HL-60/S4 treated with phorbol 12-myristate 13-acetate at 8.2 ng/mL for 4 days and 3 days (cell line): ENCODE data around the gene SHISA6.

Source experiments
- in situ Hi-C: fragments of 300-500 bp; cut with MboI; formaldehyde crosslinking; loops from 2 replicates; pipeline ENCODE4 v1.15.0; 2022; ENCODE audit warnings: low sequenced_read_pairs

SHISA6 gene

DNA sequence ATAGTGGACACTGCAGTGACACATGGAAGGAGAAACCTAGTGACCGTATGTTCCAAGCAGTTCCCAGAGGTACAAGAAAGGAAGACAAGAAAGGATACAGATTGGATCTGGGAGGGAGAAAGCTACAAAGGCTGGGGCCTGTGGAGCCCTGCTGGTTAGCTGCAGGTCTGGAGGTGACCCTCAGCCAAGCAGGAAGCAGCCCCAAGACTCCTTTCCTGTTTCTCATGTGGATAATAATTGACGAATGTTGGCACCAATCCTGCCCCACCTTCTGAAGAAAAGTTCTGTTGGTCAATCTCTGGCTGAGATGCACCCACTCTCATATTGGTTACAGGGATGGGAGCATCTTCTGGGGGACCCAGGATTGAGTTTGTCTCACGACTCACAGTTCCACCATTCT lies 99.8 kb downstream of the SHISA6 start:
- in situ Hi-C loops, result no loop called here

DNA sequence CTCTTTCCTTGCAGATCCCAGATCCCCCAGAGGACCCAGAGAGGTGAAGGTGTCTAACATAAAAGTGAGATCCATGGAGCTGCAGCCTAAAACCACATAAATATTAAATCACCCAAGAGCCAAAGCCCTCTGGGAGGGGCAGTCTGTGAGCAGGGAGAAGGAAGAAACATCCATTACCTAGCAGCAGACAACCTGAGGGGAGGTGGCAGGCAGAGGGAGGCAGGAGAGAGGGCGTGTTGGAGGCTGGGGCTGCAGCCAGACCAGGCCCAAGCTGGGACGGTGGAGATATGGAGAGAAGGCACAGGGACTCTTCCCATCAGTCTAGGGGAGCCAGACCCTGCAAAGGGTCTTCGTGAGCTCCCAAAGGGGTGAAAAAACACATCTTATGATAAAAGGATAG lies 101.1 kb downstream of the SHISA6 start:
- in situ Hi-C loops, result no loop called here

DNA sequence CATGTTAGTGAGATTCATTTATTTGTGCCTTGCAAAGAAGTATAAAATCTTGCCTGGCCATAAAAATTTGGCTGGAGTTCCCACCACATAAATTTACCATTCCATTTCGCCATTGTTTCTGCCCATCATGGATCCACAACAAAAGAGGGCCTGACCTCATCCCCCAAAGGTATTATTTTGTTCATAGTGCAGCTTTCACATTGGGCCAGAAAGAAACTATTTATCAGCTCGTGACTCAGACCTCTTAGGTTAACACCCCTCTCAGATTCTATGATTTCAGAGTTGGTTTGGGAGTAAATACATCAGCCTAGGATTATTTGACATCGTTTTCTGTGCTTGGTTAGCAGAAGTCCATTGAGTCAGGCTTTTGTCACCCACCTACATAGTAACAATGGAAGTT lies 108.1 kb downstream of the SHISA6 start:
- in situ Hi-C loops, result no loop called here

DNA sequence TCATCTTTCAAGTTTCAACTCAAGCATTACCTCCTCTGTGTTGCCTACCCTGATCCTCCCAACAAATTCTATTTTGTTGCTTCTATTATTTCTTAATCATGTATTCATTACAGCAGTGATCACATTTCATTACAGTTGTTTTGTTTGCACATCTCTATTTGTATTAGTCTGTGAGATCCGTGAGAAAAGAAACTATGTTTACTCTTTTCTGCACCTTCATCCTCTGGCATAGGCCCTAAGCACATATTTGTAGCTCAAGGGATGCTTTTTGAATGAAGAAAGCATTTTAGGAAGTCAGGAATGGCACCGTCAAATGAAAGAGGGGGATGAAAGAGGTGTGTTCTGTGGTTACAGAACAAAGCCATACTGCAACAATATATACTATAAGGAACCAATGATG lies 110.5 kb downstream of the SHISA6 start:
- in situ Hi-C loops, result no loop called here

DNA sequence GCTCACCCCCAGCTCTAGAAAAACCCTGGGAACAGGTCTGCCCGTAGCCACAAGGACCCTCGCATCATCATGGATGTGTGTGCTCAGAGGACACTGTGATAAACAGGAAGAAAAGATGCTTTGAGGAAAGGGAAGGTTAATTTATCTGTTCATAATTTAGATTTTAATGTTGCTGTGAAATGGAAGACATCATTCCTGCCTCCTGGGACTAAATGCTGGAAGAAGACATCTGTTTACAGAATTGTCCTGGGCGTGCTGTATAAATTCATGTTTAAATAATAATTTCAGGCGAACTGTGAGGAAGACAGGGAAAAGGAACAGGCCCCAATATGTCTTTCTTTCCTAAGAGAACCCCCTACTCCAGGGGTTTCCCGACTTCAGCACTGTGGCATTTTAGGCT lies 112.6 kb downstream of the SHISA6 start:
- in situ Hi-C loops, result no loop called here

DNA sequence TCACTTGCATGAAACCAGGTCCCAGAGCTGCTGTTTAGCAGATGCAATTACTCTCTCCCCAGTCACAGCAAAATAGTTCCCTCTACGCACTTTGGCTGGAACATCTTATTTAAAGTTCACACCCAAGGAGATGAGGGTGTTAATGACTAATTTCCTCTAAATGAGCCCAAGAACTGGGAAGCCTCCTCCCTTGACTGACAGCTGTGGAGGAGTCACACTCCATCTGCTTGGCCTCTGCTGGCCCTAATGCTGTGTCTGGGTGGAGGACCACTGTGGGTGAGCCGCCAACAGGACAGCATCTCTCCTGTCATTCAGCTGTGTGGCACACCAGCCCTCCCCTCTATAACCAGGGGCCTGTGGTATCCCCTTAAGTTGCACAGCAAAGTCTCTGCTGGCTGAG lies 115.4 kb downstream of the SHISA6 start:
- in situ Hi-C loops, result no loop called here

DNA sequence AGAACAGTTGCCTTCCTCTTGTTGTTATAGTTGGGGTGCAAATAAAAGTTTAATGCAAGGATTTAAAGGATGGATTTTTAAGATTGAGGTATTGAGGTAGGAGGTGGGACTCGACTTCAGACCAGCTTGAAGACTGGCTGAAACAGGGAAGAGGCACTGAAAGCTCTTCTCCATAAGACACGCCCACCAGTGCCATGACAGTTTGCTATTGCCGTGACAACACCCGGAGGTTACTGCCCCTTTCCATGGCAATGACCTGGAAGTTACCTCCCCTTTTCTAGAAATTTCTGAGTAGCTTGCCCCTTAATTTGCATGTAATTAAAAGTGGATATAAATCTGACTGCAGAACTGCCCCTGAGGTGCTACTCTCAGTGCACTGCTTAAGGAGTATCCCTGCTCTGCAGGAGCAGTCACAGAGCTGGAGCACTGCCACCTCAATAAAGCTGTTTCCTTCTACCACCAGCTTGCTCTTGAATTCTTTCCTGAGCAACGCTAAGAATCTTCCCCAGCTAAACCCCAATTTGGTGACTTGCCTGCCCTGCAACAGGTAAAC lies 122.6 kb downstream of the SHISA6 start:
- in situ Hi-C loops, result no loop called here

DNA sequence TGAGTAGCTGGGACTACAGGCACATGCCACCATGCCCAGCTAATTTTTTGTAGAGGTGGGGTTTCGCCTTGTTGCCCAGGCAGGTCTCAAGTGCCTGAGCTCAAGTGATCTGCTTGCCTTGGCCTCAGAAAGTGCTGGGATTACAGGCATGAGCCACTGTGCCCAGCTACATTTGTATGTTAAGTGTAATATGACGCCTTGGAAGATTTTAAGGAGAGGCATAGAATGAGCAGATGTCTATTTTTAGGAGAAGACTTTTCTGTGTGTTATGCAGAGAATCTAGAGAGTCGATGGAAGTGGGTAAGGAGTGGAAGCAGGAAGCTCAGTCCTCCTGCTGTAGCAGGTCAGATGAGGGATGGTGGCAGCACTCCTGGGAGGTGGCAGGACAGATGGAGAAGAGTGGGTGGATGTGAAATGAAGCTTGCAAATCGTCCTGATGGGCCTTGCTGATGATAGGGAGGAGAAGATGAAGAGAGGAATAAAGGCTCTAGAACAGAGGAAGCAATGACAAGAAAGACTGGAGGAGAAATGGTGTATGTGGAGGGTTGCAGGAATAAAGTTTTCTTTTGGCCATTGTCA lies 125.3 kb downstream of the SHISA6 start:
- in situ Hi-C loops, result no loop called here

DNA sequence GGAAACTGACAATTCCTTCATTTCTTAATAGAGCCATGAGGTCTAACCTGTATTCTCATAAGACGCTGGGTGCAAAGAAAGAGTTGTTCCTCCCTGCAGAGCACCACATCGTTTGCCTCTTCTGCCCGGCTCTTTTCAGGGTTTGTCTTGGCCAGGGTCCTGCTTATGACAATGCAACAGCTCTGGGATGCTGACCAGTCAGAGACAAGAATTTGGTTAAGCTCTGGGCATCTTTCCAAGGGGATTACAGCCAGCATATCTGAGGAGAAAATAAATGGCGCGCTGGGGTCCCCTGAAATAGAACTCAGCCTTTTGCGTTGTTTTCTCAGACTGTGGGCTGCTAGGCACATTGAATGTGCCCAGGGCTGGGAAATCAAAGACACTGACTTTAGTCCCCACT lies 128.6 kb downstream of the SHISA6 start:
- in situ Hi-C loops, result no loop called here

DNA sequence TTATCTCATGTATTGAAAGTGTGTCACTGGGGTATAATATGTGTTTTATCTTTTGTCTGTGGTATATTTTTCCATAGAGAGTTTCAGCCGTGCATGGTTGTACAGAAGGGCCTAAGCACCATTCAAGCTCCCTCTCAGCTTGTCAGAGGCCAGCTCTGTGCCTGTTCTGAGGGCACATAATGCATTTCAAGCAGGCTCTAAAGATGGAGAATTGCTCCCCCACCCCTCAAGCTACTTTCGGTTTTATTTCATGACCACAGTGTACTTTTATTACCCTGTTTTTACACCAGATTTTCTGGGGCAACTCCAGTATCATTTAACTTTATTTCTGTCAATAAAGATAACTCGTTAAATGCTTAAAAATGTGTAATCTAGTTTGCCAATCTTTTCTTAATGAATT lies 131.7 kb downstream of the SHISA6 start:
- in situ Hi-C loops, result no loop called here

DNA sequence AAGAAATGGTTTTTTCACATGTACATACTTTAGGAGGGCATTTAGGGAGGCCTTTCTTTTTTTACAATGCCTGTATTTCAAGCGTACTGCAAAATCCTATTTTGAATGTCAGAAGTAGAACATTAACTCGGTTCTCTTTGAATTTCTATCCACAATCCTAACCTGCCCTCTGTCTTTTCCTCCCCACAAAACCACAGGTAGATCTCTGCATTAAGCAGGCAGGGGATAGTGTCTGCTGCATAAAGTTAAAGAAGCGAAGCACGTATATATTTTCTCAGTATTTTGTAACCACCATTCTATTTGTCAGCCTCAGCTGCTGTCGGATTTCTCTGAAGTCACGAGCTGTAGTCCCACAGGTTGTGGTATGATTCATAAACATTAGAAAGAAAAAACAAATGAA lies 137.5 kb downstream of the SHISA6 start:
- in situ Hi-C loops, result no loop called here

DNA sequence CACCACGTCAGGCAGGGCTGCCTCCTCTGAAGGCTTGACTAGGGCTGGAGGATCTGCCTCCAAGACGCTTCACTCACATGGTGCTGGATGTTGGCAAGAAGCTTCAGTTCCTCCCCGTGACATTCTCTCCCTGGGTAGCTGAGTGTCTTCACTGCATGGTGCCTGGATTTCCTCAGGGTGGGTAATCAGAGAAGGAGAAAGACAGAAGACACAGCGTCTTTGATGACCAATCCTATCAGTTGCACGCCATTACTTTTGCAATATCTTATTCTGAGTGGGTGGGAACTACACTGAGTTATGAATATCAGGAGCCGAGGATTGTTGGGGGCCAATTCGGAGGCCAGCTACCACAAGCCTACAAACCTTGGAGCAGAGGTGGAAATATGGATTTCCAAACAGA lies 139.7 kb downstream of the SHISA6 start:
- in situ Hi-C loops, result no loop called here

DNA sequence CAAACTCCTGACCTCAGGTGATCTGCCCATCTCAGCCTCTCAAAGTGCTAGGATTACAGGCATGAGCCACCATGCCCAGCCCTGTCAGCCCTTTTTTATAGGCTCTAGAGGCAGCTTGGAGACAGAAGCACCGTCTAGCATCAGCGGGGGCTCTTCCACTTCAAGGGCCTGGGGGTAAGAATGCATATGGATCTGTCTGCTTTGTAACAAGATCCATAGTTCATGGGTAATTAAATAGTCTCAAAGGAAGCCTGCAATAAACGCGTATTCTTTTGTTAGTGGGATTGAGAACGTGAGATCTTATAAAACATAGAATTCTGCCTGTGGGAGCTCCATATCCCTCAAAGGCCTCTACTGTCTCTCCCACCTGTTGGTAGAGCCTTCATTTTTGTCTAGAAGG lies 142.1 kb downstream of the SHISA6 start:
- in situ Hi-C loops, result no loop called here

DNA sequence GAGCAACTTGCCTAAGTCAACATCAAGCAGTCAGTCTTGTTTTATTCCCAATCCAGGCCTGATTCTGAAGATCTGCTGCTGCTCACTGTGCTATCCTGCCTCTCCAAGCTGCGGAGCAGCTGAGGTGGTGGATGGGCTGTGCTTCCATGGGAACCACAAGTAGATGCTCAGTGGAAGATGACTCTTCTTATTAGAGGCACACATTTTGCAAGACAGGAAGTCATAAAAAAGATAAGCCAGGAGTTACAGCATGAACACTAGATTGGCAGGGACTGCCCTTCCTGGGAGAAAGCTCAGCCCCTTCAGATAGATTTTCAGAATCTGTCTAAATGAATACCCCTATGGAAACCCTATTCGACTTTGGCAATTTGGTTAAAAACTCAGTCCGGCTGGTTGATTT lies 143.1 kb downstream of the SHISA6 start:
- in situ Hi-C loops, result no loop called here

DNA sequence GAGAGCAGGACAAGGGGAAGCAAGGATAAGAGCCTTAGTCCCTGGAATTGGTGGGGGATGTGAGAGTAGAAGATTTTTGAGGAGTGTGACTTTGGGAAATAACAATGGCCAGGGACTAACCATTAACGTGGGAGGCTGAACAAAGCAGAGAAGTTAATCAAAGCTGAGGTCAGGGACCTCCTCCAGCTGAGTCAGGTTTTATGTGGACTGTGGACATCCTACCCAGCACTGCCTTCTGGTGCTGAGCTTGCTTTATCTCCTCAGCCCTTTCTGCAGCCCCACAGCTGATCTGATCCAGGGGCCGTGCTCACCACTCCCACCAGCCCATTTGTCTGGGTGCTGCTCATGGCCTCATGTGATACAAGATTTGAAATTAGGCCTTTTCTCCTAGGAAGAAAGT lies 146.6 kb downstream of the SHISA6 start:
- in situ Hi-C loops, result no loop called here

DNA sequence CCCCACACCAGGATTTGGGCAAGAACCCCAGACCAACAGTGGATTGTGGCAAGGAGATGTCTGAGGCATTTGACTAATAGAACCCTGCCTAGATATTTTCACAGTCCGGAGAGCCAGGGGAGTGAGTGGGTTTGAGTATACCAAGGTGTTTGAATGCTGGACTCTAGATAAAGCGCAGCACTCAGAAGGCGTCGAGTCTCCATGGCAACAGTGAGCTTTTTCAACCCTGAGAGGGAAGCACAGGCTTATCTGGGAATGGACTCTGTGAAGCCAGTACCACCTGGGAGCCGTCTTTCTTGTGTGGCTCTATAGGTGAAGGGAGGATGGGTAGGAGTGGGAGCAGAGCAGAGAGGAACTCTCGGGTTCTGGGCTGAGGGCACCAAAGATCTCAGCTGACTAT lies 147.0 kb downstream of the SHISA6 start:
- in situ Hi-C loops, result no loop called here

DNA sequence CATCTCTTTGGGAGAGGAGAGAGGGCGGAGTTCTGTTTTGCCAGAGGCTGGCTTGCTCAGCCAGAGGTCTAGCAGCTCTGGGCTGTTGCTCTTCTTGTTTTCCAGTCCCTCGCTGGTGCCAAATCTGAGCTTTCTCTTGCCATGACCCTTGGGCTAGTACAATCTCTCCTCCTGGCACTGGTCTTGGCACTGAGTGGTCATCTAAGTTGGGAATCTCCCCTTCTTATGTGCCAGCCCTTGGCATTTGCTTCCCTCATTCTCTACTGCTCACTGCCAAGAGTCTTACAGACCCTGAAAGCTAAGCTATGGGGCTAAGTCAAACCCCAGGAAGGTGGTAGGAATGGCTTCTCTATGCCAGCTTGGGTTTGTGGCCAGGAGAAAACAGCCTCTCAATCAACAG lies 148.6 kb downstream of the SHISA6 start:
- in situ Hi-C loops, result no loop called here

DNA sequence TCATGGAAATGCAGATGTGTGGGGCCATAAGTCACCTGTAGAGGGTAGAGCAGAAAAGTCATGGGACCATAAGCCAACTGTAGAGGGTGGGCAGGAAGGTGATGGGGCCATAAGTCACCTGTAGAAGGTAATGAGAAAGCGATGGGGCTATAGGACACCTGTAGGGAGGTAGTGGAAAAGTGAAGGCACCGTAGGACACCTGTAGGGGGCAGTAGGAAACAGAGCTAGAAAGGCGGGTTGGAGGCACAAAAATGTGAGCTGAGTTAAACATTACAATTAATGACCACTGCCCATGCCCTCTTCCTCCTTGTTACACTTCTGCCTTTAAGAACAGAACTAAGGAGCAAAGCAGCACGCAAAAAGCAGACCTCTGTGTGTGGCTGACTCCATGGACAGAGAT lies 150.1 kb downstream of the SHISA6 start:
- in situ Hi-C loops, result no loop called here

DNA sequence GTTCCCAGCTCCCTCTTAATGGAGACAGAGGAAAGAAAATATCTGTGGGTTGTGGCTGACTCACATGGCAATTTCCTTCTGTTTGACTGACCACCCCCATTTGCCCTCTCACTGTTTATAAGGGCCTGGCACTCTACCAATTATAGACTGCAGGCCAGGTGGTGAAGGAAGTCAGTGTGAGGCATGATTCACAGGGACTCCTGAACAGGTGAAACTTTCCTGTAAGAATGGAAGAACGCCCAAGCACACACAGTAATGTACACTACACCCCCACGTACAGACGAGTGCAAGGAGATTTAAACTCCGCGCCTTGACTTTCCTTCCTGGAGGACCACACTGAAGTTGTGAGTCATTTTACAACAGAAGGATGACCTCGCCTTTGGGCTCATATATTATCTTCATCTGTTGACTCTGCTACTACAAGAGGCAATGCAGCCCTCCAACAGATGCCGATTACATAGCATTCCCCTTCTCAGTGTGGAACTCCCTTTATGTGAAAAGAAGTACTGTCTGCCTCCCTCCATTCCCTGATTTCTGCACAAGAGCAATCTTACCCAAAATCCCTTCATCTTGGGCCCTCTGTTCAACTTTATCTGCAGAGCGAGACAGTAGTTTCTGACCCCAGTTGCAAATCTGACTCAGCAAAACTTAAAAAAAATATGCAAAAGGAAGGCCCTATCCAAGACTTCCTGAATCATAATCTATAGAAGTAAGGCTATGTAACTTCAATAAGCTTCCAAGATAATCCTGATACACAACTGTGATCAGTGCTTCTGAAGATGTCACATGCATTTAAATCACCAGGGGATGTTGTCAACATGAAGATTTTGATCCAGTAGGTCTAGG lies 163.6 kb downstream of the SHISA6 start:
- in situ Hi-C loops, result no loop called here

DNA sequence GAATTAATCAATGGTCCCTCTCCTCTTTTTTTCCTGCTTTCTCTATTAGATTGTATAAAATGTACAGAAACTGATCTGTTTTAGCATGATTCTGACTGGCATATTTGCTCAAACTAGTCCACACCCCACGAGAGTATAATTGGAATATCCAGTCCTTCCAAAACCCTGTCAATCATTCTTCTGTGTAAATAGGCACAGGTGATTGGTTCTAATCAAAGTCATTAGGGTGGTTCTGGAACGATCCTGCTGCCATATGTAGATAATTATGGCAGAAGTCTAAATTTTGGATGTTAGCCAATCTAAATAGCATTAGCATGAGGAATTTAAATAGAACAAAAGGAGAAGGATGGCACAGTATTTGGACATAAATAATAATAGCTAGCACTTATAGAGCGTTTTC lies 165.7 kb downstream of the SHISA6 start:
- in situ Hi-C loops, result no loop called here

DNA sequence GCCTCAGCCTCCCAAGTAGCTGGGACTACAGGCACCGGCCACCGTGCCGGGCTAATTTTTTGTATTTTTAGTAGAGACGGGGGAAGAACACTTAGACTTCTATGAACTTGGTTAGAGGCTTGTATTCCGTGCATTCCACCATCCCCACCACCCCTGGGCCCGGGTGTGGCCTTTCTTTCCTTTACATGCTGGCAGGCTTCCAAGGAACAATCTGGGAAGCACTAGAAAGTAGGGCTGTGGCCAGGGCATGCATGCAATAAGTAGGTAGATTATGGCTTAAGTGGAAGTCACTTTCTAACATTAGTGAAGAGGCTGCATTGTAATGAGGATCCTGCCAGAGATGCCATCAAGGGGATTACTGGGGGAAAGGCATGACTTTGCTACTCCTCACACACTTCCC lies 171.6 kb downstream of the SHISA6 start:
- in situ Hi-C loops, result no loop called here

DNA sequence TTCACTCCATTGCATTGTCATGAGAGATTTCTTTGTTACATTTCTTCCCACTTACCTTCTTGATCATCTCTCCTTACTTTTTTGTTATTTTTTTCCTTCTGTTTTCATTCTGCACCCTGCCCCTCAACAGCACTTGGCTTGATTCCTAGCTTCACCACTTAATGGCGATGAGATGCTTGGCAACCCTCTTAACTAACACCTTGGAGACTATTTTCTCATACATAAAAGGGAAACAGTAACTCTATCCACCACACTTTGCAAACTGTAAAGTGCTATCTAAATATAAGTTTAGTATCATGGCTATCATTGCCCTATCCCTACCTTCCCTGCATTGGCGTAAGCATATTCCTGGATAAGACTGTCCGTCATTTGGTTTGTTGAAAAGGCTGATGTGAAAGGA lies 177.3 kb downstream of the SHISA6 start:
- in situ Hi-C loops, result no loop called here

DNA sequence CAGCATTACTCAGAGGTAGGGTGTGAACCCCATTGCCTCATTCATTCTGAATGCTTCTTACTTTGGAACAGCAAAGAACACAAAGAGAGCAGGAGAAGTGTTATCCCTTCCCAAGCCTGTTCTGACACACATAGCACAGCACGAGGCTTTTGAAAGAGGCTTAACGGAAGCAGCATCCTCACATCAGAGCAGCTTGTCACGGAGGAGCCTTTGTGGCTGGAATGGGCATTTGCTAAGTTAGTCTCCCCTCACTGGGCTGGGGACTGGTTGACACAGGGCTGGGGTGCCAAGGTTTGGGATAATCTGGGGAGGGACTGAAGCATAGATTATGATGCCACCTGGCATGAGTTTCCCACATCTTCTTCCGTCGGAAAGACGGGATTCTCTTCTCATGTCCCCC lies 189.7 kb downstream of the SHISA6 start:
- in situ Hi-C loops, result no loop called here
